ENCODE results near the gene CTU2. TPM values are rescaled to one million over a fixed set of nuclear protein-coding genes. Genes with fewer than 3 reads are reported as not detected.

CTU2 gene
- polyA plus RNA-seq, 1 experiment: 6.5 TPM

- ChIA-PET POLR2A (no interaction called here), CTCF (no interaction called here)
- Histone ChIP-seq H3K9me3 (ENCODE audit: control insufficient read depth, insufficient read depth, low read length) (no peaks in the 10 kb centered on the region; the same call in 1 of the 2 replicates), H3K27ac (ENCODE audit: low read depth, low read length) (no peak overlapping the region), H3K4me3 (ENCODE audit: low read depth, low read length) (no peak overlapping the region), H3K27me3 (ENCODE audit: control insufficient read depth, insufficient read depth, low read length) (no peaks in the 10 kb centered on the region)
- no peak for DNase-seq (ENCODE audit: low read depth, low spot score)
- TF ChIP-seq CTCF (IDR thresholded peaks at IDR 0.05; ENCODE audit: low read depth, low read length): no peak
These were observed 24.6 kb downstream of the CTU2 start for GRCh38 chr16:88730632-88731607.

- no peak for TF ChIP-seq CTCF (IDR thresholded peaks at IDR 0.05; ENCODE audit: low read depth, low read length)
- Histone ChIP-seq H3K9me3 (ENCODE audit: control insufficient read depth, insufficient read depth, low read length) (no peaks in the 10 kb centered on the region; the same call in 1 of the 2 replicates), H3K27ac (ENCODE audit: low read depth, low read length) (no peak overlapping the region), H3K4me3 (ENCODE audit: low read depth, low read length) (no peak overlapping the region), H3K27me3 (ENCODE audit: control insufficient read depth, insufficient read depth, low read length) (no peaks in the 10 kb centered on the region)
- ChIA-PET POLR2A (no interaction called here), CTCF (no interaction called here)
- no peak for DNase-seq (ENCODE audit: low read depth, low spot score)
These were observed 25.4 kb downstream of the CTU2 start for GRCh38 chr16:88731699-88732098.

- Histone ChIP-seq H3K4me3 (ENCODE audit: low read depth, low read length) (no peak overlapping the region), H3K27ac (ENCODE audit: low read depth, low read length) (no peak overlapping the region), H3K27me3 (ENCODE audit: control insufficient read depth, insufficient read depth, low read length) (no peaks in the 10 kb centered on the region), H3K9me3 (ENCODE audit: control insufficient read depth, insufficient read depth, low read length) (no peaks in the 10 kb centered on the region; the same call in 1 of the 2 replicates)
- CTCF ChIA-PET: interaction anchor here (1.8 kb wide), 1 partner anchor 11 kb away, joined by 5 read pairs; no protein-coding TSS in a partner anchor
- POLR2A ChIA-PET: no interaction called here
- no peak for TF ChIP-seq CTCF (IDR thresholded peaks at IDR 0.05; ENCODE audit: low read depth, low read length)
- DNase-seq (ENCODE audit: low read depth, low spot score): no peak
These were observed 26.1 kb downstream of the CTU2 start for GRCh38 chr16:88732172-88732960.

GRCh38 chr16:88732961-88733294 lies 26.6 kb downstream of the CTU2 start:
- Histone ChIP-seq H3K9me3 (ENCODE audit: control insufficient read depth, insufficient read depth, low read length) (no peaks in the 10 kb centered on the region; the same call in 1 of the 2 replicates), H3K27ac (ENCODE audit: low read depth, low read length) (no peak overlapping the region), H3K4me3 (ENCODE audit: low read depth, low read length) (no peak overlapping the region), H3K27me3 (ENCODE audit: control insufficient read depth, insufficient read depth, low read length) (no peaks in the 10 kb centered on the region)
- no peak for TF ChIP-seq CTCF (IDR thresholded peaks at IDR 0.05; ENCODE audit: low read depth, low read length)
- no peak for DNase-seq (ENCODE audit: low read depth, low spot score)
- ChIA-PET POLR2A (no interaction called here), CTCF (interaction anchor here (1.8 kb wide), 1 partner anchor 10 kb away, joined by 5 read pairs; no protein-coding TSS in a partner anchor)
